GM21576 (cell line): ENCODE measurements around the gene DYTN.

Experiments
- ATAC-seq: cut with Tn5 transposase; IDR thresholded peaks from one replicate; pipeline ENCODE4 v1.9.1; 2021; ENCODE audit warnings: mild to moderate bottlenecking, moderate library complexity; ENCODE audit not compliant: unreplicated experiment

DYTN gene

DNA sequence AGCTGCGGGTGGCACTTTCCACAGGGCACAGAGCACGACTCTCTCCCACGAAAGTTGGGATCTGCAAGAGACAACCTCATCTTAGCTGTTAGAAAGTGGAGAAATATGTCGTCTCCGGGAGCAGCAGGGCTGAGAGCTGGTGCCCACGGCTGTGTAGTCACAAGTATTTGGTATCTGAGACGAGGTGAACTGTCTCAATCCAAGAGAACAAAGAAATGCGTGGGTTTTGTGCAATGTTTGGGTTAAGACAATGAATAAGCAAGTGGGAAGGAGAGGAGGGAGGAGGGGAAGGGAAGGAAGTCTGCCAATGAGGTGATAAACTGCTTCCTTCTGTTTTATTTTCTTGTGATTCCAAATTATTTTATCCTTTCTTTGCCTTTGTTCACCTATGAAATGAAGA, 18.0 kb downstream of the DYTN start:
- ATAC-seq = no peak

DNA sequence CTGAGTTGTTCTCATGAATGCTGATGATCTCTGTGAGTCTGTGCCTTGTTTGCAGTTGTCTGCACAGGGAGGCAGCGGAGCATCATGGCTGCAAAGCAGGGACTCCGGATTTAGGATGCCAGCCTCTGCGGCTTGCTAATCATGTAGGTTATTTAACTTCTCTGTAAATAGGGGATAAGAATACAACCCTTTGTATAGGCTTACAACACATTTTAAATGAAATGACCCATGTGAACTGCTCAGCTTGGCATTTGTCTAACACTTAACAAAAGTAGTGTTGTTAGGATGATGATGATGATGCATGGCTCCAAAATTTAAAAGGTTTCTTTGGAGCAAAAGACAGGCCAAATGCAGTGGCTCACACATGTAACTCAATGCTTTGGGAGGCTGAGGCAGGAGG, 19.4 kb downstream of the DYTN start:
- ATAC-seq = no peak

DNA sequence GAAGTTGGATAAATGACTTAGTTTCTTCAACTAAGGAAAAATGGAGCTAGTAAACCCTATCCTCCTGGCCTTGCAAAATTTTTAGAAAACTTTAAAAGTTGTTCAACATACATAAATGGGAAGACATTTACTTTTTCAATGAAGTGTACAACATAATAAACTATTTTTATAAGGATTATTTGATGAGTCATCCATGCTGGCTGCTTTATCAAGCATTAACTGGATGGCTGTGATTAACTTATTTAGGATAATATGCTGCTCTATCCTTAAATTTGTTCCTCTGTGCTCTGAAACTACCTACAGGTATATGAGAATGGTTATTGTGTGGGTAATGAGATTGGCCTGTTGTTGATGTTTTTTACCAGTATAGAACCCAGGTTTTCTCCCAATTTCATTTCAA, 21.3 kb downstream of the DYTN start:
- no peak for ATAC-seq

DNA sequence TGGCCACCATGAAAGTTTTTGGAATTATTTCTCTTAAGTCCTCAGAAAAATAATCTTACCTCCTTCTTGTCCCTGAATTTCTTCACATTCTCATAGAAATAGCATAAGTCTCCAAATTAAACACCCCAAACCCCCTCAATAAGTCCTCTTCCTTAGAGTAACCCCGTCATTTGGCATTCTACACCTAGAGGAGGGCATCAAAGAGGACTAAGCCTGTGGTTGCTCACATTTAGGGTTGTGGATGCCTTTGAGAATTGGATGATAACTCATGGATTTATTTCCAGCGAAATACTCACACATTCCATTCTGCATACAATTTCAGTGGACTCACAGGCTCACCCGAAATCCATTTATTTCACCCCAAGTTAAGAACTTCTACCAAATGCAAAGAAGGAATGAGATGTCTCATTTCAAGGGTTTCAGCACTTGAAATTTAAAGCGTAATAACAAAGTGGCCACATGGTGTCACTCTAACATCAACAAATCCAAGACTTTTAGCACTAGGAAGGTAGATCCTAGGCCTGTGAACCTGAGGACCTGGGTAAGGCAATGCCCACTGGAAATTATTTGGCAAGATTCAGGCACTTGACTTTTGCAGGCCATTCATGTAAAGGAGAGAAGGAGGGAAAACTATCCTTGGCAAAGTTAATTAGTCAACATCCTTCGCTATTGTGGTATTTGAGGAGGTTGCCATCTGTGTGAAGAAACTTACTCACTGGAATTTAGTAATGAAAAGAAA, 24.6 kb downstream of the DYTN start:
- peak; percentile 60 for ATAC-seq

DNA sequence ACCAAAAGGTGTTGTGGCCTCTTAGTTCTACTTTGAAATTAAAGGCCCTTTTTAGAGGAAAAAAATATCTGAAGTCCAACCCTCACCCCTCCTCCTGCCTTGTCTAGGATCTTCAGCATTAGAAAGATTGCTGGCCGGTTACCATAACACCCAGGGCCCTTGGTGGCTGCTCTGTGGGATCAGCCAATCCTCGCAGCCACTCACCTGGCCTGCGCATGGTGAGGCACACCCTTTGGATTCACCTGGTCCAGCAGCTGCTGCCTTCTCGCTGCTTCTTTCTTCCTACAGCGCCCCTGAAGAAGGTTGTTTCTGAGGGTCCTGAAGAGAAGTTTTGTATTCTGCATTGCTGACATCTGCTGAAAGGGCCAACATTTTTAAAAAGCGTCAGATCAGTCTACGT, 25.2 kb downstream of the DYTN start:
- ATAC-seq = no peak

DNA sequence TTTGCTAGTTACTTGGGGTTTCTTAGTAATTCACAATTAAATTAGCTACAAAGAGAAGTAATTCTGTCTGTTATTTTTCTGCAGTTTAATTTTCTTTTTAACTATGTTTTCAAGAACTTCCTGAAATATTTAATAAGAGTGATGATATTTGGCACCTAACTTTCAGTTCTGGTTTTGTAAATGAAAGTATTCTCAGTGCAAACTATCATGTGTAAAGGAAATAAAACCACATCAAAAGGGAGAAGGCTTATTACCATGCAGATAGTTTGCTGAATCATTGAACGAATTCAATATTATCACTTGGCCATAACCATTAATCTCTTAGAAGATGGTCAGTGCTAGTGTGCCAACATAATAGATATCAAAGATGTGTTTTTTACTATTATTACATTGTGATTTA, 29.2 kb downstream of the DYTN start:
- ATAC-seq = no peak

DNA sequence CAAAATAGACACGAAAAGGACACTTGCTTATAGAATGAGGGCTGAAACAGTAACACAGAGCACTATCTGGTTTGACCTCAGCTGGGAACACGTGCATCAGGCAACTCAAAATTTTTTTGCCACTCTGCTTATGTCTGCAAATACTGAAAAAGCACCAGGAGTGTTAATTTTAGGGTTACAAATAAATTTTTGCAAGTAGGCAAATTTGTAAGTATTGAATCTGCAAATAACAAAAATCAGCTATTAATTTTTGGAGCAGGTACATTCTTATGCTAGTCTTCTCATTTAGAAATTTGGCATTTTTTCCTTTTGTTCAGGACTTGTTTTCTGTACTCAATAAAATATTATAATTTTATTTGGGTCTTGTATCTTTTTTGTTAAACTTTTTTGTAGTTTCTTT, 29.7 kb downstream of the DYTN start:
- ATAC-seq = no peak

DNA sequence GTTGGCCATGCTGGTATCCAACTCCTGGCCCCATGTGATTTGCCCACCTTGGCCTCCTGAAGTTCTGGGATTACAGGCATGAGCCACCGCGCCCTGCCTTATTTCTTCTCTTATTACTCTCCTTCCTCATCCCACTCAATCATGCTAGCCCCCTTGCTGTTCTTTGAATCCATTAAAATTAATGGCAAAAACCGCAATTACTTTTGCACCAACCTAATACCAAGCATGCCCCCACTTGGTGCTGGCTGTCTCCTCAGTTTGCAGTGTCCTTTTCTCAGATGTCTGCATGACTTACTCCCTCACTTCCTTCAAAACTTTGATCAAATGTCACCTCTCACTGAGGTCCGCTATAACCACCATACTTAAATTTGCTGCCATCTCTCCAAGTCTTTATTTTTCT, 34.6 kb downstream of the DYTN start:
- ATAC-seq = no peak

DNA sequence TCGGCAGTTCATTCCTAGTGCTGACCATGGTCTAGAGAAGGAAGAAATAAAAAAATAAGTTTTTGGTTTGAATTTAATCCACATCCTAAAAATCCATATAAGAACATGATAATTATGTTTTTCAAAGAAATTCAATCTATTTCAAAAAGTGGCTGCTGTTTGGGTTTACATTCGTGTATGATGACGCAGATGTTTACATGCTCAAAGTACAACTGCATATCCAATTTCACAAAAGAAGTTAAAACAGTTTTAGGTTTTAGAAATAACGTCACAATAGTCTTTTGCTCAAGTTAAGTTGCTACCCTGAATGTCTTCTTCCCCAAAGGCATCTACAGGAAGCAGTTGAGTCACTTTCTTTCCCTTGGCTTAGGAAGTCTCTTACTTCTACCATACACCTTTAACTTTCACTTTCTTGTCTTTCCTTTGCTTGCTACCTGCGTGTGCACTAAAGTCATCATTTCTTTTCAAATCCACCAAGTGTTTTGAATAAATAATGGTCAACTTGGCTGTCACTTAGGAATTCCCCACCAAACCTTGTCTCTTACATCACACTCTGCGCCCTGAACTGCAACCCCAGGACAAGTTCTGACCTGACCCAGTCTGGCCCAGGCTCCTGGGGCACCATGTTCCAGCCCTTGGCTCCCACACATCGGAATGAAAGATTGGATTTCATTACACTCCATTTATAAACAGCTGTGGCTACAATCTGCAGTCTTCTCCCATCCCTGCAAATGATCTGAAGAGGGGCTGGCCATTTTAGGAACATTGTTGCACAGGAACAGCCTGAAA, 47.5 kb downstream of the DYTN start:
- no peak for ATAC-seq

DNA sequence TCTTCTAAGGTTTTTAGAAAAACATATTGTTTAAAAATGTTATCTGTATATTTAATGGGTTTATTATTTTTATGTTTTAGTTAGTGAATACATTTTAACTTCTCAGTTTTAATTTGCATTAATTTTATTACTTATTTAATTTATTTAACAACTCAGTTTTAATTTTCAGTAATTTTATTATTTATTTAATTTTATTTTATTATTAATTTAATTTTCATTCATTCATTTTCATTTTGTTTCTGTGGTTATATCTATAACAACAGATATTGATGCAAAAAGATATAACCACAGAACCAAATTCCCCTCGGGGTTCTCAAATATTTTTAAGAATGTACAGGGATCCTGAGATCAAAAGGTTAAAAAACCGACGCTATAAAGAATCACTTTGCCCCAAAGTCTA, 52.9 kb downstream of the DYTN start:
- ATAC-seq = no peak

DNA sequence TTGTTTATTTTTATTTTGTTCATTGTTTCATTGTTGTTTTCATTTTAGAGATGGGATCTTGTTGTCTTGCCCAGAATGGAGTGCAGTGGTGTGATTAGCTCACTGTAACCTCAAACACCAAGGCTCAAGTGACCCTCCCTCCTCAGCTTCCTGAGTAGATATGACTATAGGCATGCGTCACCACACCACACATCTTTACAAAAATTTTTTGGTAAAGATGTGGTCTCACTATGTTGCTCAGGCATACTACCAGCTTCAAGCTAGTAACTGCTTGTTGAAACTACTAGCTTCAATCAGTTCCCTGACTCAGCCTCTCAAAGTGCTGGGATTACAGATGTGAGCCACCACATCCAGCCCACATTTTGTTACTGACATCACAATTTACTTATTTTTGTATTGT, 61.1 kb downstream of the DYTN start:
- no peak for ATAC-seq

DNA sequence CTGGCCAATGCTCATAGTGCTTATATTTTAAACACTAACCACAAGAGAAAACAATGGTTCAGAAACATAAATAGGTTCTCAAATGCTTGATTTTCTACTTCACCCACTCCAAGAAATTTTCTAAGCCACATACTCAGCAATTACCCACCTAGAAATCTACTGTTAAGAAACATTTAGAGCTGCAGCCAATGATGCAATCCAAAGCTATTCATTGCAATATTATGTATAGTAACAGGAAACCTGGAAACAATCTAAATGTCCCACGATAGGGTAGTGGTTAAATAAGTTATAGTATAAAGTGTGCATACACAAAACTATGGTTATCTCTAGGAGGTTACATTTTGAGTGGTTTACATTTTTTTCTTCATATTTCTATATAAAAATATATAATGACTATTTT, 70.2 kb downstream of the DYTN start:
- no peak for ATAC-seq

DNA sequence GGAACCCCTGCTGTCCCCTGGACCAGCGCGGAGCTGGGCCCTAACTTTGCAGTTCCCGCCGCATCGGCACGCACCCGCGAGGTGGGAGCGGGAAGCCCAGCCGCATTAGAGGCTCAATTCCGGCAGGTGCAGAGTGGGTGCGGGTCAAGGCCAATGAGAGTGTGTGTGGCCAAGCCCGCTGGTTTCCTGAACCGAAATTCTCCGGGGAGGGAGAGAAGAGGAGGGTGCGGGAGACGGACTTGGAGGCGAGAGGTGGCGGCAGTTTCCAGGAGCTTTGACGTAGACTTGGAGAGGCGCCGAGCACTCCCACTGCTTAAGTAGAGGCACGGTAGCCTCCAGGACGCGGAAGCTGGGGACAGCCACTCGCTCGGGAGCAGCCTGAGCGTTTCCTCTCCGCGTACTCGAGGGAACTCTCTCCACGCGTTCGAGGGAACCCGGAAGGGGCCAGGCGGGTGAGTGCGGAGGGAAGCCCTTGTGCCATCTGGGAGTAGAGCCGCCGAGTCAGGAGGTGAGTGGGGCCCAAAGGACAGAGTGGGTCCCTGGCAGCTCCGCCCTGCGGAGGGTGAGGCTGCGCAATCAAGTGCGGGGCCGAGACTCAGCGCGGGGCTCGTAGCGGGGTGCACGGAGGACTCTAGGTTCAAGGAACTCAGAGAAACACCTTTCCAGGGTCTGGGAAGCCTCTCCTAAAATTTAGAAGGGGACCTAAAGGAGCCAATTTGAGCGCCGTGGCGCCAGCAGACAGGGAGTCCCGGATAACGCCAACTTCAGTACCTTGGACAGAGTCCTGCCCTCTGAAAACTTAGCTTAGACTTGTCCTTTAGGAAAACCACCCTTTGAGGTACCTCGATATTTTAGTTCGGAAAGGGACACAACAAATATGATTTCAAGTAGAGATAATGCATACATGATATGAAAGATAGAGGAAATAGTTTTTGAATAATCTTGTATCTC, 75.8 kb downstream of the DYTN start, which contains the start of gene FAM237A:
Gene FAM237A (plus strand): TSS at position 413 of the 951 bp plus-strand sequence. CDS start 1,750 bp downstream, outside the sequence.
- no peak for ATAC-seq

DNA sequence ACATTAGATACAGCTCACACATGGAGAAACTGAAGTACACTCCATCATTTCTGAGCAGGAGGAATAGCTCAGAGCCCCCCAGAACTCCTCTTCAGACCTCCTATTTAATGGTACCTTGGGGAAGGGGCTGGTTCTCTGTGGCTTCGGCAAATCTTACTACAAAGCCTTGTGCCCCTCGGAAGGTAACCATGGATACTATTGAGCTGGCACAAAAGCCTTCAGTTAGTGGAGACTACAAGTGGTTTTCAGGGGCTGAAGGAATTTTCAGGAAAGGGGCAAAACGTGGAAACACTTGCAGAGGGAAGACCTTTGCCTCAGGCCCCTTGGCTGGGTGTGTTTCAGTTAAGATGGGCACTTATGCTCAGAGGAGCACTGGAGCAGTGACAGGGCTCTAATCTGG, 77.0 kb downstream of the DYTN start:
- ATAC-seq = no peak

DNA sequence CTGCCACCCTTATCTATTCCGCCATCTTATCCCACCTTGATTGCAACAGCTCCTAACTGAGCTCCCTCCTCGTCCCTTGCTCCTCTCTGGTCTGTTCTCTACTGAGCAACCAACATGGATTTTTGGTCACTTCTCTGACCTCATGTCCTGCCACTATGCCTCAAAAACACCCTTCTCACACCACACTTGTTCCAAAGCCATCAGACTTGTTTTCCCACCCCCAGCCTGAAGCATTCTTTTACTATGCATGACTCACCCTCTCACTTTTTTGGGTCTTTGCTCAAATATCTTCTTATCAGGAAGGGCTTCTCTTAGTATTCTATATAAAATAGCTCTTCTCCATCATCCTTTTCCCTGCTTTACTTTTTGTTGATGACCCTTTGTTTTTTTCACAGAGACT, 78.6 kb downstream of the DYTN start:
- ATAC-seq = no peak

DNA sequence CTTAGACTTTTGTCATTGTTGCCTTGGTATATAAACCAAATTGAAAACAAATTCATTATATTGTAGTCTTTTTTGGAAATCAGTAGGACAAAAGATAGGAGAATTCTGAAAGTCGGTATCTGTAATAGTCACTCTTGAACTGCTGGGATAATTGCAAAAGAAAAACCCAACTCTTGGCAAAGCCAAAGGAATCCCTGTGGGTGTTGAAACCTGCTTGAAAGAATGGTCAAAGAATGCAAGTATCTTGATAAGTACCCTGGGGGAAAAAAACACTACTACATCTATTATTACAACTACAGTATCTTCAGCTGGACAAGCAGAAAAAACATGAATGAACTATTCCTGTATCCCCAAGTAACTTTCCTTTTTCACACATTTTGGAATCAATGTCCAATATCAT, 83.2 kb downstream of the DYTN start:
- ATAC-seq = no peak

DNA sequence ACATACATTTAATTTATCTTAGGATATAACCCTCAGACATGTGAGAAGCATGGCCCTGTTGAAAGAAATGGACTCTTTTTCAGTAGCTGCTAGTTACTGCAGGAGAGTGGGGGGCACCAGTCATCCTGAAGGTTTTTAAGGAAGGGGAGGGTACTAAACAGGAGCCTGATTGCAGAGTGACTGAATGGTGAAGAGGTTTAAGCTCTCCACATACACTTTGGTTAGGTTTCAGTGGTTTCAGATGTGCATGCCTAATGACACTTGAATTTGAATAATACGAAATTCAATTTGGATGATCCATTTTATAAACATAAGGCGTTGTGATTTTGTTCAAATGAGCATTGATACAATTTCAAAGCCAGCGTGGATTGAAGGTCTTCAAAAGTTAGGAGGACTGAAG, 86.9 kb downstream of the DYTN start:
- ATAC-seq = no peak

DNA sequence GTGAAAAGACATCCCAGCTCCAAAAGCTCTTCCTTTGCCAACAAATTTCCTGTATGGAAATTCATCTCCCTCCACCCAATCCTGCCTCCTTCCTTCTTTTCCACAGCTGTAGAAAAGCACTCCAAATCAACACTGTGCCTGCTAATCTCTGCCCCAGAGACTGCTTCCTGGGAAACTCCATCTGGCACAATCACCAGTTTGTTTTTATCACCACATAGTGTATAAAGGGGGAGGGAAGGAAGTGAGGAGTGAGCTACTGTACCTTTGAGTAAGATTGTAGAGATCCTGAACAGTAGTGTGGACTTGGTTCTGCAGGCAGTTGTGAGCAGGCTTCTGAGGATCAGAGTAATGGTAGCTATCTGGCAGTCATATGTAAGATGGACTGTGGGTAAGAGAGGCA, 90.6 kb downstream of the DYTN start:
- no peak for ATAC-seq

DNA sequence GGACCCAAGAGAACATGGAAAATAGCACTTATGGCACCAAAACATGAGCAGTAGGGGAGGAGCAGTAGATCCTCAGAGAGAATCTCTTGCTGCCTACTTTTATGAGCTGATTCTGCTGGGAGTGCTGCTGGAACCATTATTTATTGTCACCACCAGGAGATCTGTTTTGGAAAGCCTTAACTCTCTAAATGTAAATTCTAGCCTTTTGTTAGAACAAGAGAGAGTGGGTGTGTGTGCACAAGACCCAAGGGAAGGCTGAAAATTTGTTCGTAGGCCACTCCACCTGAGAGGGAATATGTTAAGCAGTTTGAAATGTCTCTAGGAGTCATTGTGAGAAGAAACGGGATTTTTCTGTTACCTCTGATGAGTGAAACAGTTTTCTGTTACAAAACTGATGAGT, 92.1 kb downstream of the DYTN start:
- ATAC-seq = no peak

DNA sequence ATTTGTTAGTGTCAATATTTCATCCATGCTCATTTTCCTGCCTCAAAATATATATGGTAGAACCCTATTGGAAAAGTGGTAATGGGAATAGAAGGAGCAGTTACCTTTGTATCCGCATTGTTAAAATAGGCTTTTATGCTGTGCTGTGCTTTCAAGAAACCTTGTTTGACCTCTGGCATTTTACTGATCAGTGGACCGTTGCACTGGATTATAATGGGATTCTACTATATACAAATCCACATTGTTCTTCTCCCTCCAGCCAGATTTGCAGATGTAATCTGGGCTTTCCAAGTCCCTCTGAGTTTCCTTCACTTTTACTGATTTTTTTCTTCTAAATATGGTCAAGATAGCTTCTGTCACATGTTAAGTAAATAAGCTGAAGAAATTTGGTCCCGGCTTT, 99.2 kb downstream of the DYTN start:
- ATAC-seq = no peak

DNA sequence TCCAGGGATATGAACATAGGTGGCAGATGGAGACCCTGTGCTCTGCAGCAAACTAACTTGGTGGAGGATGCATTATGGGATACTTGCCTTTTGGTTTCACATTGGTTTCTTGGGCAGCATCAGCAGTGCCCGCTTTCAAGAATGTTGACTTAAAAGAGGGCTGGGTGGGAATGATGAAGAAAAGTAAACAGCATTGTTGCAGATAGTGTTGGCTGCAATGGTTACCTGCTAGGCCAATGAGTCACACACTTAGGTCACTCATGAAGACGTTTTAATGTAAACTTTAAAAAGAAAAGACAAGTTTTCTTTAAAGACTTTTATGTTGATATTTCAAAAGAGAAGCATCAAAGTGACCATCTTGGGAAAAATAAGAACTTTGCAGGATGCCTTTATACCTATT, 102.0 kb downstream of the DYTN start:
- ATAC-seq = no peak
